Fibroblast of pulmonary artery (primary cell): ENCODE data around the gene IKZF3.

ENCODE experiments used
- DNase-seq: peaks from one replicate; pipeline ENCODE4 v3.0.0-alpha.2; 2010; ENCODE audit warnings: low read depth
- H3K4me3 ChIP-seq: replicated peaks from 2 replicates; pipeline ENCODE4 v1.5.1; 2011; ENCODE audit warnings: low read depth, mild to moderate bottlenecking, control low read depth, low read length, moderate library complexity
- TF ChIP-seq, protein P1 (sequence below): IDR thresholded peaks from 2 replicates; pipeline ENCODE4 v1.5.1; 2011; ENCODE audit warnings: mild to moderate bottlenecking, control low read depth, low read length, inconsistent platforms; ENCODE audit errors: missing control alignments

Gene IKZF3

DNA sequence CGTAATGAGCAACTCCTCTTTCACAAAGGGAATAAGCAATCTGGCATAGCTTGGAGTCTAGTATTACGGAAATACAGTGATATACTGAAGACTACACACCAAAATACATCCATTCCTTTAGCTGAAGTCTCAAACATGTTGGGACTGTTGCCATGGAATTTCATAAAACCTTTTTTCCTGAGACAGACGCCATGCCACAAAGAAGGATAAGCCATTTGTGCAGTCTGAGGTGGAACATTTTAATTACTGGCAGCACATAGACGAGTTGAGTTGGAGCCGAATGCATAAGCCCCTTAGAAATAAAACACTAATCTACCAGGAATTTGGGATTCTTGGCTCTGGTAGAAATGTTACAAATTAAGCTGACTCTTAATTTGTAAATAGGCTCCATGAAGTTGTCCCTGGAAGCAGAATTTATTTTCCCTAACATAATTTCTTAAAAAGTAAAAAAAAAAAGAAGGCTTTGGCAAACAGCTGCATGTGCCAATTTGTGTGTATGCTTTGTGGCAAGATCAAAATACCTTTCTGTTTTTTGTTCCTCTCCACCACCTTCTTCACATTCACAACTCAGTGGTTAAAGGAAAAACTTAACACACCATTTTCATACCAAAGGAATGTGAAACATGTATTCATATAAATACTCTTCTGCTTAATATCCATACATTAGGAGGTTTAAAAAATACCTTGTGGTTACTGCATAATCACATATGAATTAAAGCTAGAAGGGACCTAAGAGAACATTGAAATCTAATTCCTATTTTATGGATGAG lies 100.9 kb downstream of the IKZF3 start:
- TF ChIP-seq, protein P1, sequence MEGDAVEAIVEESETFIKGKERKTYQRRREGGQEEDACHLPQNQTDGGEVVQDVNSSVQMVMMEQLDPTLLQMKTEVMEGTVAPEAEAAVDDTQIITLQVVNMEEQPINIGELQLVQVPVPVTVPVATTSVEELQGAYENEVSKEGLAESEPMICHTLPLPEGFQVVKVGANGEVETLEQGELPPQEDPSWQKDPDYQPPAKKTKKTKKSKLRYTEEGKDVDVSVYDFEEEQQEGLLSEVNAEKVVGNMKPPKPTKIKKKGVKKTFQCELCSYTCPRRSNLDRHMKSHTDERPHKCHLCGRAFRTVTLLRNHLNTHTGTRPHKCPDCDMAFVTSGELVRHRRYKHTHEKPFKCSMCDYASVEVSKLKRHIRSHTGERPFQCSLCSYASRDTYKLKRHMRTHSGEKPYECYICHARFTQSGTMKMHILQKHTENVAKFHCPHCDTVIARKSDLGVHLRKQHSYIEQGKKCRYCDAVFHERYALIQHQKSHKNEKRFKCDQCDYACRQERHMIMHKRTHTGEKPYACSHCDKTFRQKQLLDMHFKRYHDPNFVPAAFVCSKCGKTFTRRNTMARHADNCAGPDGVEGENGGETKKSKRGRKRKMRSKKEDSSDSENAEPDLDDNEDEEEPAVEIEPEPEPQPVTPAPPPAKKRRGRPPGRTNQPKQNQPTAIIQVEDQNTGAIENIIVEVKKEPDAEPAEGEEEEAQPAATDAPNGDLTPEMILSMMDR: no peak
- no peak overlapping the region for H3K4me3 ChIP-seq
- peak; percentile 72 for DNase-seq

DNA sequence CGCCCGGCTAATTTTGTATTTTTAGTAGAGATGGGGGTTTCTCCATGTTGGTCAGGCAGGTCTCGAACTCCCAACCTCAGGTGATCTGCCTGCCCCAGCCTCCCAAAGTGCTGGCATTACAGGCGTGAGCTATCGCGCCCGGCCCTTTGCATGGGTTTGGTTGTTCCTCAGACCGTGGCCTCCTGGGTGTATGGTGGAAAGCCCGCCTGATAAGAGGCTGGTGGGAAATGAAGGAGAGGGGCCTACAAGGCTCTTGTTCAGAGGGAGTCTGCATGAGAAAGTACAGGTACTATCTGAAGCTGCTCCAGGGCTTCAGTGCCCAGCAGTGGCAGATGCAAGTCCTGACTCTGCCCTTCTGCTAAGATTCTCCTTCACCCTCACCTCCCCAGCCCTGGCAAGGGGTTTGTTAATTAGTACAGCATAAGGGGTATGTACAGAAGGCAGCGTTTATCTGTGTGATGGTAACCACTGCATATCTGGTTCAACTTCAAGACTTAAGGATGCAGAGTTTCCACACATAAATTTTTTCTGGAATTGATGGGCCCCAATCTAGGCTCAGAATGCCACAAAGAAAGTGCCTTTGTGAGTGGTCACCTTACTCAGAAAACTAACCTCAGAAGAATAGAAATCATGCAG lies 102.1 kb downstream of the IKZF3 start:
- peak; percentile 22 for DNase-seq

DNA sequence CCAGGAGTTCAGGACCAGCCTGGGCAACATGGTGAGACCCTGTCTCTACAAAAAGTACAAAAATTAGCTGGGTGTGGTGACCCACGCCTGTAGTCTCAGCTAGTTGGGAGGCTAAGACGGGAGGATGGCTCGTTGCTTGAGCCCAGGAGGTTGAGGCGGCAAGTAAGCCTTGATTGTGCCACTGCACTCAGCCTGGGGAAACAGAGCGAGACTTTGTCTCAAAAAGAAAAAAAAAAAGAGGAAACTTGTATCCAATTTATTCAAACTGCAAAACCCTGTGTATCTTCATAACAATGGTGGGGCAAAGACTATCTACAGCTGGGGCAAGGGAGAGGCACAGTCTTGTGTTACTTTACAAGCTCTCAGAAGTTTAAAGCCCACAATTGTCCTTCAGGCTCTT lies 104.9 kb downstream of the IKZF3 start:
- TF ChIP-seq, protein P1: no peak
- no peak overlapping the region for H3K4me3 ChIP-seq

More for the DNA sequence above, 102.1 kb downstream of the IKZF3 start:
- TF ChIP-seq, protein P1: no peak
- no peak overlapping the region for H3K4me3 ChIP-seq

DNA sequence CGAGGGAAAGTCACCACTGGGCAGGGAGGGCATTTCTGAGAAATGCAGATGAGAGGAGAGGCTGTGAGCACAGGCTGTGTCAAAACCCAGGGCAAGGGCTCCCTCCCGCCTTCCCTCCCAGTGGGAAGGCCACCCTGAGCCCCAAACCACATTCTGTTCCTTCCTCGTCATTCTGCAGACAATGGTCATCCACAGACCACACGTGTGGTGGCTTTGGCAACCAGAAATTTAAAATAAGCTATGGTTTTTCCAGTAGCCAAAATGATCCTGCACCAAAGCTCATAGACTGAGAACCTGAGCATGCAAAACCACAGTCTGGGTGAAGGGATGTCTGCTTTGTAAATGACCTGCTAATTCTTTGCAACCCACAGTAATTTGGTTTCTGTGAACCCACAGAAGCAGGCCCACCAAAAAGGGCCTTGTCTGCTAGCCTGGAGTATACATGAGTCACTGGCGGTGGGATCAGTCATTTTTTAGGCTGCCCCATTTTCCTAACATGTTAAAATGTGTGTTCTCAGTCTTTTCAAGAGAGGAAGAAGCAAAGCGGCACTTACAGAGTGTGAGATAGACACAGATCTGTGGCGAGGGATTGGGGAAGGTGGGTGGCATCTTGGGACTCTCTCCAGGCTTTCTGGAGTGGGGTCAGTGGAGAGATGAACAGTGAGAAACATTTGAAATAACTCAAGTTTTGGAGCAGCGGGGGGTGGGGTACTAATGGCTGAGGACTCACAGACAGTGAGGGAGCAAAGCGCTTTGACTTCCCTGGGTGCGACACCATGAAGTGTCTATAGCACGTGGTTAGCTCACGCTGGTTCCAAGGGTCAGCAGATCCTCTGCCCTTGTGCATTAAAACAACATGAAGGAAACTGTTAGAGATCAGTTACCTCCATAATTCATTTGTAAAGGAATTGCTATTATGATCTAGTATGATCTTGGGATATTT lies 105.9 kb downstream of the IKZF3 start:
- TF ChIP-seq, protein P1: no peak
- no peak overlapping the region for H3K4me3 ChIP-seq
- no peak for DNase-seq

More for the DNA sequence above, 104.9 kb downstream of the IKZF3 start:
- DNase-seq: no peak

- no peak for DNase-seq
- TF ChIP-seq, protein P1: no peak
These were observed 106.9 kb downstream of the IKZF3 start for GRCh38 chr17:39757176-39757662.

GRCh38 chr17:39756380-39757079 lies 107.6 kb downstream of the IKZF3 start:
- H3K4me3 ChIP-seq: no peak overlapping the region
- no peak for DNase-seq
- TF ChIP-seq, protein P1: no peak

More at GRCh38 chr17:39757176-39757662, 106.9 kb downstream of the IKZF3 start:
- H3K4me3 ChIP-seq: no peak overlapping the region
